Stimulated activated CD8-positive, alpha-beta memory T cell treated with anti-CD3 and anti-CD28 coated beads, Interleukin-12 subunit alpha, Interleukin-12 subunit beta, amount 100 ng/mL, for 4 hours (primary cell): ENCODE measurements around the gene CD58.

Experiments used
- DNase-seq: peaks from one replicate; pipeline ENCODE4 v3.0.0-alpha.2; 2020; ENCODE audit warnings: low read depth

CD58 gene

GRCh38 chr1:116544588-116545358 is 26.1 kb downstream of the CD58 start:
- no peak for DNase-seq

- no peak for DNase-seq
These were observed 30.7 kb downstream of the CD58 start for GRCh38 chr1:116540088-116540487.

GRCh38 chr1:116538544-116538943 is 32.3 kb downstream of the CD58 start:
- no peak for DNase-seq

GRCh38 chr1:116537898-116538297 is 32.9 kb downstream of the CD58 start:
- DNase-seq: no peak

- DNase-seq: no peak
These were observed 33.6 kb downstream of the CD58 start for GRCh38 chr1:116537040-116537831.

GRCh38 chr1:116534014-116534739 is 36.6 kb downstream of the CD58 start:
- DNase-seq: no peak

GRCh38 chr1:116533429-116533820 is 37.4 kb downstream of the CD58 start:
- DNase-seq: no peak

GRCh38 chr1:116532671-116533428 is 38.0 kb downstream of the CD58 start:
- no peak for DNase-seq

GRCh38 chr1:116531917-116532316 is 38.9 kb downstream of the CD58 start:
- DNase-seq: no peak

- DNase-seq: no peak
These were observed 41.1 kb downstream of the CD58 start for GRCh38 chr1:116529681-116530080.

GRCh38 chr1:116529199-116529631 is 41.6 kb downstream of the CD58 start:
- no peak for DNase-seq

- no peak for DNase-seq
These were observed 42.3 kb downstream of the CD58 start for GRCh38 chr1:116528329-116529083.

- no peak for DNase-seq
These were observed 45.4 kb downstream of the CD58 start for GRCh38 chr1:116525440-116525839.

GRCh38 chr1:116521186-116521585 is 49.6 kb downstream of the CD58 start:
- no peak for DNase-seq

- no peak for DNase-seq
These were observed 52.4 kb downstream of the CD58 start for GRCh38 chr1:116518400-116518799.

GRCh38 chr1:116516631-116517030 is 54.2 kb downstream of the CD58 start:
- no peak for DNase-seq

- DNase-seq: no peak
These were observed 55.1 kb downstream of the CD58 start for GRCh38 chr1:116515702-116516101.

- DNase-seq: peak; percentile 37
These were observed 55.9 kb downstream of the CD58 start for GRCh38 chr1:116514708-116515525.

GRCh38 chr1:116513956-116514355 is 56.9 kb downstream of the CD58 start:
- no peak for DNase-seq

- DNase-seq: no peak
These were observed 59.3 kb downstream of the CD58 start for GRCh38 chr1:116511459-116512019.
